Measurements from ENCODE around the gene LMAN1L.

The LMAN1L gene

DNA sequence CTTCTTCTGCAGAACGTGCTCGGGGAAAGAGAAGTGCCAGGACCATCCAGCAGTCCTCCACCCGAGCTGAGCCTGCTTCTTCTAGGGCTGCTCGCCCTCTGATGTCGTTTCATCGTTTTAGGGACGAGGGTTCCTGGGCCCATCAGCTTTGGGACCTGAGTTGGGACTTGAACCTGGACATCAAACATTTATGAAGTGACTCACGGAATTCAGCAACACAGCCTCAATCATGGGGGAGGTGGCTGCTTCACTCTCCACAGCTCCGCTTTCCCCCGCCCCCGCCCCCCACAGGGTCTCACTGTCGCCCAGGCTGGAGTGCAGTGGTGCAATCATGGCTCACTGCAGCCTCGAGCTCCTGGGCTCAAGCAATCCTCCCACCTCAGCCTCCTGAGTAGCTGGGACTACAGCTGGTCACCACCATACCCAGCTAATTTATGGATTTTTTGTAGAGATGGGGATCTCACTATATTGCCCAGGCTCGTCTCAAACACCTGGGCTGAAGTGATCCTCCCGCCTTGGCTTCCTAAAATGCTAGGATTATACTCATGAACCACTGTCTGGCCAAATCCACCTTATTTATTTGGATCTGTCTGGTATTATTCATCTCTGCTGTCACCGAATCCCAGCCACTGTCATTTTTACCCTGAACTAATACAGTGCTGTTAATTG, 61.3 kb downstream of the LMAN1L start:
- Mint-ChIP-seq H3K4me3 (peak overlapping the region; percentile 96), H3K4me1 (ENCODE audit: low read depth) (peaks cover 48% of the 10 kb centered on the region), H3K27ac (peak overlapping the region; percentile 92), H3K9me3 (no peaks in the 10 kb centered on the region), H3K27me3 (no peaks in the 10 kb centered on the region), H3K36me3 (ENCODE audit: low read depth) (peaks cover 6% of the 10 kb centered on the region)
